ENCODE measurements around the gene NOL3. TPM values are rescaled to one million over a fixed set of nuclear protein-coding genes. Genes with fewer than 3 reads are reported as not detected.

The NOL3 gene
- total RNA-seq, 1 donor from 2014 or later, result 55.6 TPM

GRCh38 chr16:67202956-67203493 lies 32.7 kb downstream of the NOL3 start:
- no peak for DNase-seq
- intact Hi-C loops (cut with DNase I), result no loop called here
- H3K9me3 ChIP-seq, result no peaks in the 10 kb centered on the region

GRCh38 chr16:67204076-67204475 lies 33.7 kb downstream of the NOL3 start:
- Histone ChIP-seq H3K27me3 (ENCODE audit: low read depth) (no peaks in the 10 kb centered on the region), H3K36me3 (peaks cover 39% of the 10 kb centered on the region), H3K9me3 (no peaks in the 10 kb centered on the region), H3K4me3 (no peak overlapping the region), H3K4me1 (peaks cover 1% of the 10 kb centered on the region), H3K27ac (no peak overlapping the region)
- intact Hi-C loops (cut with DNase I), result no loop called here
- DNase-seq (no peak), ATAC-seq (no peak)
- TF ChIP-seq CTCF (IDR thresholded peaks at IDR 0.05), result no peak

More at GRCh38 chr16:67202956-67203493, 32.7 kb downstream of the NOL3 start:
- no peak overlapping the region for H3K4me3 ChIP-seq
- H3K27me3 ChIP-seq (ENCODE audit: low read depth), result no peaks in the 10 kb centered on the region
- peaks cover 12% of the 10 kb centered on the region for H3K4me1 ChIP-seq
- no peak for TF ChIP-seq CTCF (IDR thresholded peaks at IDR 0.05)
- H3K27ac ChIP-seq, result no peak overlapping the region
- ATAC-seq, result no peak
- peaks cover 44% of the 10 kb centered on the region for H3K36me3 ChIP-seq

- H3K9me3 ChIP-seq, result no peaks in the 10 kb centered on the region
- DNase-seq (no peak), ATAC-seq (no peak)
- H3K27me3 ChIP-seq (ENCODE audit: low read depth), result no peaks in the 10 kb centered on the region
- TF ChIP-seq CTCF (IDR thresholded peaks at IDR 0.05), result no peak
- intact Hi-C loops (cut with DNase I), result no loop called here
- H3K4me3 ChIP-seq, result no peak overlapping the region
- H3K36me3 ChIP-seq, result peaks cover 30% of the 10 kb centered on the region
- no peaks in the 10 kb centered on the region for H3K4me1 ChIP-seq
- no peak overlapping the region for H3K27ac ChIP-seq
Observed at GRCh38 chr16:67206129-67206837, 35.9 kb downstream of the NOL3 start.

- ATAC-seq (no peak), DNase-seq (no peak)
- TF ChIP-seq CTCF (IDR thresholded peaks at IDR 0.05), result no peak
- Histone ChIP-seq H3K36me3 (peaks cover 25% of the 10 kb centered on the region), H3K27ac (no peak overlapping the region), H3K27me3 (ENCODE audit: low read depth) (no peaks in the 10 kb centered on the region), H3K4me1 (no peaks in the 10 kb centered on the region), H3K4me3 (no peak overlapping the region), H3K9me3 (no peaks in the 10 kb centered on the region)
- intact Hi-C loops (cut with DNase I), result no loop called here
Observed at GRCh38 chr16:67206838-67207248, 36.5 kb downstream of the NOL3 start.

GRCh38 chr16:67207249-67208091 lies 37.1 kb downstream of the NOL3 start:
- DNase-seq (no peak), ATAC-seq (no peak)
- Histone ChIP-seq H3K9me3 (no peaks in the 10 kb centered on the region), H3K27ac (no peak overlapping the region), H3K36me3 (peaks cover 18% of the 10 kb centered on the region), H3K4me3 (no peak overlapping the region), H3K4me1 (no peaks in the 10 kb centered on the region), H3K27me3 (ENCODE audit: low read depth) (no peaks in the 10 kb centered on the region)
- intact Hi-C loops (cut with DNase I), result no loop called here
- no peak for TF ChIP-seq CTCF (IDR thresholded peaks at IDR 0.05)

Data from lower lobe of right lung (tissue), 2 donors.